PC-9 (cell line): ENCODE data around the gene LRRC71. TPM values are rescaled to one million over a fixed set of nuclear protein-coding genes. Genes with fewer than 3 reads are reported as not detected.

Experiments
- BruUV-seq: library from RNA; stranded (reverse); fragments of 400-500 nt; replicated peaks from 2 replicates; lab custom pipeline; 2021; lab: Mats Ljungman, UMichigan
- CTCF ChIA-PET: fragments of 300-600 bp; sonication (Branson Sonifier 250); formaldehyde crosslinking; loops from one replicate; lab custom pipeline; 2022; ENCODE audit warnings: antibody characterized with exemption; lab: Charles Lee
- POLR2A ChIA-PET: fragments of 300-600 bp; sonication (Branson Sonifier 250); formaldehyde crosslinking; loops from one replicate; lab custom pipeline; 2022; ENCODE audit warnings: antibody characterized with exemption; ENCODE audit not compliant: unreplicated experiment; lab: Charles Lee
- DNase-seq, 2 experiments: peaks; one replicate each; pipeline versions ENCODE4 v3.0.0 to v3.0.0-alpha.2; 2015 to 2022; ENCODE audit warnings: mixed read lengths in 1 of 2
- H2AFZ ChIP-seq: fragments of 200-600 bp; sonication (generic); 2 replicates; pipeline ENCODE4 v1.8.1; 2017; ENCODE audit warnings: antibody characterized with exemption
- H3F3A ChIP-seq: fragments of 200-600 bp; sonication (generic); 2 replicates; pipeline ENCODE4 v1.8.1; 2017; ENCODE audit warnings: antibody characterized with exemption, mild to moderate bottlenecking, low read depth; ENCODE audit not compliant: insufficient read depth
- H3K27ac ChIP-seq: fragments of 200-600 bp; sonication (generic); 2 replicates; pipeline ENCODE4 v1.6.1; 2016; ENCODE audit warnings: mixed run types
- H3K27me3 ChIP-seq: fragments of 200-600 bp; sonication (generic); 2 replicates; pipeline ENCODE4 v1.6.1; 2016; ENCODE audit warnings: low read depth, mixed run types; ENCODE audit not compliant: insufficient read depth
- H3K36me3 ChIP-seq: fragments of 200-600 bp; sonication (generic); 2 replicates; pipeline ENCODE4 v1.6.1; 2016; ENCODE audit warnings: low read depth, mixed run types
- H3K4me1 ChIP-seq: fragments of 200-600 bp; sonication (generic); replicated peaks from 2 replicates; pipeline ENCODE4 v1.6.1; 2016; ENCODE audit warnings: mixed run types; ENCODE audit not compliant: insufficient read depth
- H3K4me2 ChIP-seq: fragments of 200-600 bp; sonication (generic); 2 replicates; pipeline ENCODE4 v1.6.1; 2017; ENCODE audit warnings: mixed run types
- H3K4me3 ChIP-seq: fragments of 200-600 bp; sonication (generic); 2 replicates; pipeline ENCODE4 v1.6.1; 2016; ENCODE audit warnings: mixed run types
- H3K79me2 ChIP-seq: fragments of 200-600 bp; sonication (generic); 2 replicates; pipeline ENCODE4 v1.6.1; 2017; ENCODE audit warnings: low read depth, mixed run types
- H3K9me2 ChIP-seq: fragments of 200-600 bp; sonication (generic); 2 replicates; pipeline ENCODE4 v1.8.1; 2017; ENCODE audit warnings: mild to moderate bottlenecking; ENCODE audit not compliant: insufficient read depth
- H3K9me3 ChIP-seq: fragments of 200-600 bp; sonication (generic); 2 replicates; pipeline ENCODE4 v1.8.1; 2016; ENCODE audit warnings: low read depth; ENCODE audit not compliant: insufficient read depth
- H4K20me1 ChIP-seq: fragments of 200-600 bp; sonication (generic); 2 replicates; pipeline ENCODE4 v1.8.1; 2017; ENCODE audit not compliant: insufficient read depth
- CTCF ChIP-seq: fragments of 200-600 bp; sonication (generic); conservative IDR thresholded peaks from 2 replicates; pipeline ENCODE4 v1.6.1; 2017; ENCODE audit warnings: mixed run types, antibody characterized with exemption, mild to moderate bottlenecking, moderate library complexity
- EZH2 ChIP-seq: fragments of 200-600 bp; sonication (generic); IDR thresholded peaks from 2 replicates; pipeline ENCODE4 v1.8.0; 2017; ENCODE audit warnings: antibody characterized with exemption, low read depth
- intact Hi-C: fragments of 100-400 bp; cut with micrococcal nuclease; formaldehyde crosslinking; loops from one replicate; pipeline ENCODE4 v1.10.0; 2022; ENCODE audit not compliant: unreplicated experiment
- total RNA-seq: library from RNA; stranded (reverse); gene quantifications from 2 replicates; pipeline ENCODE4 v1.2.3, GENCODE V29; 2021

Gene LRRC71
- total RNA-seq, 1 experiment from 2014 or later: not detected

DNA sequence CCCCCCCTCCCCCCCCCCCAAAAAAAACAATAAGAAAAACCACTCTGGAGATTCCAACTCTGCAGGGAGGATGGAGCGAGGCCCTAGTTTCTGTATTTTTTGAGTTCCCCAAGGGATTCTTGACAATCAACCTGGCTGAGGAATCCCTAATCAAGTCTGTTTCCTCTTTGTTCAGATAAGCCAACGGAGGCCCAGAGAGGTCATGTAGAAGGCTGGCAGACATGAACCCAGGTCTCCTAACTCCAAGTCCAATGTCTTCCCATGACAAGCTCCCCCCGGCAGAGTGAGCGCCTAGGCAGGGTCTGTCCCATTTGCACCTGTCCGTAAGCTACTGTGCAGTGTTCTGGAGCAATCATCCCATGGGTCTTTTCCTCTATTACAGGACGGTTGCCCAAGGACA is 39.5 kb downstream of the LRRC71 start:
- Histone ChIP-seq H3F3A (peaks cover 28% of the 10 kb centered on the region), H3K4me3 (no peak overlapping the region), H3K4me1 (peaks cover 49% of the 10 kb centered on the region), H3K9me2 (no peaks in the 10 kb centered on the region), H4K20me1 (no peaks in the 10 kb centered on the region), H3K36me3 (peaks cover 13% of the 10 kb centered on the region), H3K27me3 (no peaks in the 10 kb centered on the region), H3K27ac (no peak overlapping the region), H2AFZ (no peak overlapping the region), H3K4me2 (no peak overlapping the region), H3K79me2 (no peaks in the 10 kb centered on the region), H3K9me3 (no peaks in the 10 kb centered on the region)
- TF ChIP-seq CTCF (no peak), EZH2 (no peak)
- no TSS peak for BruUV-seq
- intact Hi-C loops: loop anchor here (2.0 to 10.0 kb wide), 4 partner anchors 33 to 115 kb away; partner anchors contain the start of gene ARHGEF11
- ChIA-PET POLR2A (interaction anchor here (0.8 kb wide), 1 partner anchor 61 kb away, joined by 3 read pairs; no protein-coding TSS in a partner anchor), CTCF (interaction anchor here (1.3 kb wide), 1 partner anchor 13 kb away, joined by 4 read pairs; no protein-coding TSS in a partner anchor)
- no peak for DNase-seq

- DNase-seq: peak in 1 of 2 experiments; percentile 37
Observed at GRCh38 chr1:156961709-156962108, 41.3 kb downstream of the LRRC71 start.

DNA sequence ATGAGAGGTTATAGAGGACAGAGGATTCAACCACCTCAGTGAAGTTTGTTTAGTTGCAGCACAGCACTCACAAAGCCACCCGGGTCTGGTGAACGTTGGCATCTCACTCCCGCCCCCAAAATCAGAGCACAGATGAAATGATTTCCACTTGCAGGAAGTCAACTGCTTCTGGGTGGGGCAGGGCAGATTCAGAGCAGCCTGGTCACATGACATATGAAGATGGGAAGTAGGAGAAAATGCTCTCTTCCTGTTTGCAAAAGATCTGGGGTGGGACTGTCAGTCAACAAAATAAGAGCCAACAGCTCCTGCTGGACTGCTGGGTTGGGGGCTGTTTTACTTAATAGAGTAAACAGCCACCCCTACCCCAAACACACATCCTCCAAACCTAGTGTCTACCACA is 43.2 kb downstream of the LRRC71 start:
- BruUV-seq: no TSS peak
- no peak for DNase-seq
- H3F3A ChIP-seq: peaks cover 11% of the 10 kb centered on the region
- H3K27ac ChIP-seq: no peak overlapping the region
- no peak overlapping the region for H2AFZ ChIP-seq
- ChIA-PET POLR2A (no interaction called here), CTCF (no interaction called here)
- no peak overlapping the region for H3K4me2 ChIP-seq
- no peaks in the 10 kb centered on the region for H3K27me3 ChIP-seq
- intact Hi-C loops: loop anchor here (10.0 kb wide), 1 partner anchor 81 kb away; the partner anchor contains the start of gene ARHGEF11
- H4K20me1 ChIP-seq: no peaks in the 10 kb centered on the region
- no peaks in the 10 kb centered on the region for H3K9me3 ChIP-seq
- no peaks in the 10 kb centered on the region for H3K79me2 ChIP-seq
- no peak for TF ChIP-seq CTCF
- TF ChIP-seq EZH2: no peak
- no peaks in the 10 kb centered on the region for H3K9me2 ChIP-seq
- H3K4me1 ChIP-seq: peaks cover 22% of the 10 kb centered on the region
- peaks cover 6% of the 10 kb centered on the region; the same call in 1 of the 2 replicates for H3K36me3 ChIP-seq
- H3K4me3 ChIP-seq: no peak overlapping the region

More at GRCh38 chr1:156961709-156962108, 41.3 kb downstream of the LRRC71 start:
- no peaks in the 10 kb centered on the region for H3K79me2 ChIP-seq
- H3K4me1 ChIP-seq: peaks cover 41% of the 10 kb centered on the region
- H3K36me3 ChIP-seq: peaks cover 6% of the 10 kb centered on the region; the same call in 1 of the 2 replicates
- POLR2A ChIA-PET: no interaction called here
- H3K27ac ChIP-seq: no peak overlapping the region
- no peak overlapping the region for H3K4me3 ChIP-seq
- intact Hi-C loops: loop anchor here (1.0 to 10.0 kb wide), 2 partner anchors 69 to 83 kb away; partner anchors contain the start of gene ARHGEF11
- H2AFZ ChIP-seq: no peak overlapping the region
- no peaks in the 10 kb centered on the region for H3K9me3 ChIP-seq
- H3K9me2 ChIP-seq: no peaks in the 10 kb centered on the region
- no peaks in the 10 kb centered on the region for H3K27me3 ChIP-seq
- H3K4me2 ChIP-seq: no peak overlapping the region
- CTCF ChIA-PET: no interaction called here
- TF ChIP-seq EZH2 (no peak), CTCF (peak; percentile 53)
- BruUV-seq: no TSS peak
- peaks cover 28% of the 10 kb centered on the region for H3F3A ChIP-seq
- no peaks in the 10 kb centered on the region for H4K20me1 ChIP-seq
